ENCODE data around the gene RBP5. TPM values are rescaled to one million over a fixed set of nuclear protein-coding genes. Genes with fewer than 3 reads are reported as not detected.

RBP5 gene, protein sequence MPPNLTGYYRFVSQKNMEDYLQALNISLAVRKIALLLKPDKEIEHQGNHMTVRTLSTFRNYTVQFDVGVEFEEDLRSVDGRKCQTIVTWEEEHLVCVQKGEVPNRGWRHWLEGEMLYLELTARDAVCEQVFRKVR
- polyA plus RNA-seq (ENCODE audit: insufficient read length): 54.0 TPM
- long read RNA-seq, donor 1, transcript RBP5-201 (4 exons, 1,012 nt): major isoform, 13 of 90 reads
- long read RNA-seq, donor 1, partial matches to known transcripts: 74 of 90 reads
- long read RNA-seq, donor 1, other reads (novel, unspliced or antisense): 0 of 90 reads
- long read RNA-seq, donor 2, partial matches to known transcripts: 0 of 4 reads
- long read RNA-seq, donor 2, other reads (novel, unspliced or antisense): 0 of 4 reads
- long read RNA-seq, donor 3, transcript RBP5-201 (4 exons, 1,012 nt): major isoform, 9 of 9 reads
- long read RNA-seq, donor 3, partial matches to known transcripts: 0 of 9 reads
- long read RNA-seq, donor 3, other reads (novel, unspliced or antisense): 0 of 9 reads
- long read RNA-seq, donor 4, partial matches to known transcripts: 0 of 3 reads
- long read RNA-seq, donor 4, other reads (novel, unspliced or antisense): 0 of 3 reads
- long read RNA-seq, donor 5, transcript RBP5-201 (4 exons, 1,012 nt): major isoform, 11 of 13 reads
- long read RNA-seq, donor 5, partial matches to known transcripts: 0 of 13 reads
- long read RNA-seq, donor 5, other reads (novel, unspliced or antisense): 0 of 13 reads
- long read RNA-seq, donor 6, transcript RBP5-201 (4 exons, 1,012 nt): major isoform, 7 of 11 reads
- long read RNA-seq, donor 6, partial matches to known transcripts: 0 of 11 reads
- long read RNA-seq, donor 6, other reads (novel, unspliced or antisense): 0 of 11 reads
- long read RNA-seq, donor 7, transcript RBP5-201 (4 exons, 1,012 nt): major isoform, 10 of 16 reads
- long read RNA-seq, donor 7, partial matches to known transcripts: 5 of 16 reads
- long read RNA-seq, donor 7, other reads (novel, unspliced or antisense): 0 of 16 reads
- long read RNA-seq, donor 8, transcript RBP5-201 (4 exons, 1,012 nt): major isoform, 5 of 5 reads
- long read RNA-seq, donor 8, partial matches to known transcripts: 0 of 5 reads
- long read RNA-seq, donor 8, other reads (novel, unspliced or antisense): 0 of 5 reads

DNA sequence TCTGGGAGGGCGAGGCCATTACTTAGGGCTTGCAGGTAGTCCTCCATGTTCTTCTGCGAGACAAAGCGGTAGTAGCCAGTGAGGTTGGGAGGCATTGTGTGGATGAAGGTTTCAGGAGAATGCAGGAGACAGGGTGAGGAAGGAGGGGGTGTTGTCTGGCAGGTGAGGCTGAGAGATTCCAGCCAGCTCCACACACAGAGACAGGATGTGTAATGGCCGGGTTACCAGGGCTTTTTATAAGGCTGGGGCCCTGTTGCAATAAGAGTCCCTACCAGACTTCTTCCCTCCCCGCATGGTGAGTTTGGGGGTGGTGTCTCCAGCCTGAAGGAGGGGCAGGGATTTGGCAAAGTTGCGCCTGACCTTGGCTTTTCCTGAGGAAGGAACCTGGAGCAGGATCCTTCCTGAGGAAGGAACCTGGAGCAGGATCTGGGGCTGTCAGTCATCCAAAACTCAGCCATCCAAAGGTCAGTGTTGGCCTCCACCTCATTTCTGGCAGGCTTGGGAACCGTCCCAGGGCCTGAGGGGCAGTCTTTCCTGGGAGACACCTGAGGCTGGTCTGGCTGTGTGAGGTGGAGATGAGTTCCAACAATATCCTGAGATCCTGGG is at the start of gene RBP5:
Gene RBP5 (minus strand): TSS at position 209 of the 606 bp plus-strand sequence. CDS start 114 bp downstream, at position 95.
- no peak for DNase-seq

DNA sequence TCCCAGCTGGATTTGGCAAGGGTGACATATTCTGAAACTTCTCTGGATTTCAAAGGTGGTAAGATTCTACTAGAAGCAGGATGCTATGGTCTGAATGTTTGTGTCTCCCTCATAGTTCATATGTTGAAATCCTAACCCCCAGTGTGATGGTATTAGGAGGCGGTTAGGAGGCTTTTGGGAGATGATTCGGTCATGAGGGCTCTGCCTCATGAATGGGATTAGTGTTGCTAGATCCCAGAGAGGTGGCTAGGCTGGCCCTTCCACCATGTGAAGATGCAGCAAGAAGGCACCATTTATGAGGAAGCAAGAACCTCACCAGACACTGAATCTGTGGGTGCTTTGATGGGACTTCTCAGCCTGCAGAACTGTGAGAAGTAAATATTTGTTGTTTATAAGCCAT is 49.8 kb upstream of the RBP5 start:
- DNase-seq: no peak

DNA sequence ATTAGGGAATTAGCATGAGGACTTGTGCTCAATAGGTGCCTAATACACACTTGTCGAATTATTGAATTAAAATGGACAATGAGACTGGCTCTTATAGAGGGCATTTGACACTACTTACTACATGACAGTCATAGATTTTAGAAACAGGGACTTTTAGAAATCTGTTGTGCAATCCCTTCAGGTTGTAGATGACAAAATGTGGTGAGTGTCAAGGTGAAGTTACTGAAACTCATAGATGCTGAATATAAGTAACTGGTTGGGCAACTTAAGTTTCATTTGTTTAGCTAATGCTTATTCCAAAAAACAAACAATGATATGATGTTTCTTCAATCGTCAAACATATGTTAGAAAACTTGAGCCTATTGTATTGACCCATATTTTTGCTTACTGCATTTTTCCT is 47.9 kb upstream of the RBP5 start:
- DNase-seq: no peak

DNA sequence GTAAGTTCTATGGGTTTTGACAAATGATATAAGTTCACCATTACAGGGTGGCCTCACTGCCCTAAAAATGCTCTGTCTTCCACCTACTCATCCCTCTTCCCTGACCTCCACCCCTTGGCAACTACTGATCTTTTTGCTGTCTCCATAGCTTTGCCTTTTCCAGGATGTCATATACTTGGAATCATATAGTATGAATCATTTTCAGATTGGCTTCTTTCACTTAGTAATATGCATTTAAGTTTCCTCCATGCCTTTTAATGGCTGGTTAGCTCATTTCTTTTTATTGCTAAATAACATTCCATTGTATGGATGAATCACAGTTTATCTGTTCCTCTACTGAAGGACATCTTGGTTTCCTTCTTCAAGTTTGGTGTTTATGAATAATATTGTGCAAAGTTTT is 46.8 kb upstream of the RBP5 start:
- DNase-seq: no peak

DNA sequence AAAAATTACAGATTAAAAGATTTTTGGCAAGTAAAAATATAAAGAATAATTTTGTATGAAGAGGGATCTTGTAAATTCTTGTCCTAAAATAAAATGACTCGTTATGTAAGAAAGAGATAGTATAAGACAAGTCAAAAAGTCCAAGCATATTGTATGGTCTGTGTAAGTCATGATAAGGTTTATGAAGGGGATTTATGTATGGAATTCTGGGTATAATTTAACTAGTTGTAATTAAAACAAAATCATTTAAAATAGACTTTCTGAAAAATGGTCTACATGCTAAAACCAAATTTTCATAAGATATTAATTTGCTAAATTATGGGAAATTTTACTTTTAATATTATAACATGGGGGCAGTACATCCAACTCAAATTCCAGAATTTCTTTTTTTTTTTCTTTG is 43.2 kb upstream of the RBP5 start:
- DNase-seq: no peak

DNA sequence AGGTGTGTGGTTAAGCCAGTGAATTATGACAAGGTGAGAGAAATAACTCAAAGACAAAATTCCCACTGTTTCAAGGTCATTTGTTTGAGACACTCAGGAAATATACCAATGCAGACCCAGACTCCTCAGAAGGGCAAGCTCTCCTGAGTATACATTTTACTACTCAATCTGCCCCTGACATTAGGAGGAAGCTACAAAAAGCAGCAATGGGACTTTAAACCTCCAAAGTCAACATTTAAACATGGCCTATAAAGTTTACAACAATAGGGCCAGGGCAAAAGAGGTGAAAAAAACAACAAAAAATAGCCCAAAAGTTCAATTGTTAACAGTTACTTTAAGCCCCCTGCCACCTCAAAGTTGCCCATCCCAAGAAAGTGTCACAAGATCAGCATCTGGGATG is 41.3 kb upstream of the RBP5 start:
- no peak for DNase-seq

DNA sequence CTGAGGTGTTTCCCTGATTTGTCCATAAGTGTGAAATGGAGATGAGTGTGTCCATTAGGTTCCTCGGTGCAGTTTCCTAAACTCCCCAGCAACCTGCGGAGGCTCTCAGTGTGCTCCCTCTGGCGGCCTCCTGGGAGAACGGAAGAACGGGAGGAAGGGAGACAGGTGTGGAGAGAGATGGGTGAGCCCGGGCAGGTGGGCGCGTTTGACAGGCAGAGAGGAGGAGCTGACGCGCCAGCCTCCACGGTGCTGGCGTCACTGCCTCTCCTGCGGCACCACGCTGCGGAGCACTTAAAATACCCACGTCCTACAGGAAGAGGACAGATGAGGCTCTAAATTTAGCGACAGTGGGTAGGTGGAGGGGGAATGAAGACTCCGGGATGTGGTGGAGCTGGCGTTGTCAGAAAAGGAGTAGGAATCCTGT is 34.0 kb upstream of the RBP5 start:
- peak; percentile 38 for DNase-seq

DNA sequence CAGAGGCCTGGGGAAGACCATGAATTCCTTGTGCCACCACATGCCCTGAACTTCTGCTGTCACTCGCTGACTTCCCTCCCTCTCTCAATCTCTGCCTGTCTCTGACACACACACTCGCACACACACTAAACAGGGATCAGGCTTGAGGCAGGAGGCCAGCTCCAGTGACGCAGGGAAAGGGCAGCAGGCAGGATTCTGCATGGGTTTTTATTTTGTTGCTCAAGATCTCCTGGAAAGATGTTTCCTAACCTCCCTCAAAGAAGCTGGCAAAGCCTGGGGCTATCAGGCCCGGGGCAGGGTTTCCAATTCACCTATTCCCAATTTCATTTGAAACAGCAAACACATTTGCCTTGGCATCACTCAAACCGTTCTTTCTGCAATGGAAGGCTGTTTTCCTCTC is 33.1 kb upstream of the RBP5 start:
- no peak for DNase-seq

DNA sequence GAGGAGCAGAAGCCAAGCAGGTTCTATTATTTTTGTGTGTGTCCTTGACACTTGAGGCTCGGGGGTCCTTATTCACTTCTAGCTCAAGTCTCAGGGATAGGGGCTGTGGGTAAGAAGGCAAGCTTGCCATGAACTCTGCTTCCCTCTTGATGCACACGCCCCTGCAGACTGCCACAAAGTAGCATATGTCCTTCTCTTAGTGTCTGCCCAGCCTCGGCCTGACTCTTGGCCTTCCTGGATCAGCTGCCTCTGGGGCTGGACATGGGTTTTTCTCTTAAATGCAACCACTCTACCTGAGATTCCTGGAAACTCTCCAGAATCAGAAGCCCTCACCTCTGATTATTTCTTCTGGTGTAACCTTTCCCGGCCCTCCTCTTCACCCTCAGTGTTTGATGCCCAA is 32.6 kb upstream of the RBP5 start:
- no peak for DNase-seq

DNA sequence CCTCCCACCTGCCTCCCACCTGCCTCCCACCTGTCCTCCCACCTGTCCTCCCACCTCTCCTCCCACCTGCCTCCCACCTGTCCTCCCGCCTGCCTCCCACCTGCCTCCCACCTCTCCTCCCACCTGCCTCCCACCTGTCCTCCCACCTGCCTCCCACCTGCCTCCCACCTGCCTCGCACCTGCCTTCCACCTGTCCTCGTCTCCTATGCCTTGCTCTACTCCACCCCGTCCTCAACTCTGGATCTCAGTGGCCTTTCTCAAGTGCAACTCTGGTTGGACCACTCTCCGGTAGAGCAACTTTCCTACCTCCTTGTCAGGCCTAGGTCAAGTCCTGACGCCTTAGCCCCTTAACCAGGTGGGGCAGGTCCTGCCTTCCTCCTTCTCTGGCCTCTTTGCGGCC is 31.5 kb upstream of the RBP5 start:
- DNase-seq: no peak

DNA sequence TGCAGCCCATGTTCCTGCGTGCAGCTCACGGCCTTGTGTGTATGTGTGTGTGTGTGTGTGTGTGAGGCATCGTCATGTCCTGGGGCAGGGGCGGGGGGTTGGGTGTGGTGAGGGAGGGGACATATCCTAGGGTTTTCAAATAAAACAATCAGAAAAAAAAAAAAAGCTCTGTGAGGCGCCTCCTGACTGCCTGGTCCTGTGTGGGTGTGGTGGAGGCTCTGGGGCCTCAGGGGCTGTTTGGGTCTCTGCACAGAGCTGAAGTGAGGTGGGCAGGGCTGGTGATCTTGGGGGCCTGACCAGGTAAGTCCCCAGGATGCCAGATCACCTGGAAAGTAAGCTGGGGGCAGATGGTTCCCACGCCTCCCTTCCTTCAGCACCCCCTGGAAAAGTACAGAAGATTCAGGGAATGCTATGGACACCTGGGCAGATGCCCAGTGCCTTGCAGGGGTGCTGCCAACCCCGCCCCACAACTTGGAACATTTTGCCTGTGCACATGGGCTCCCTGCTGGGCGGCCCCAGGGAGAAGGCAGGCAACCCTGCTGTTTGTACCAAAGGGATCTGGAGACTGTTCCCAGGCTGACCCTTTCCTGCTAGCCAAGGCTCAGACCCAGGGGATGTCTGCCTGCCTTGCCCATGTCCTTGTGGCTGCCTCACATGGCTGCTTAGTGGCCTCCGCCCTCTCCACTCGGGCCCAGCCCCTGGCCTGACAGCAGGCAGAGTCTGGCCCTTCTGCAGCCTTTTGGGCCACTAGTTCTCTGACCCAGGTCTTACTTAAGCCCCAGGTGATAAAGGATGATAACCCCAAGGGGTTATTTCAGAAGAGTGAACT is 30.3 kb upstream of the RBP5 start:
- DNase-seq: no peak

- DNase-seq: no peak
Measured at GRCh38 chr12:7157391-7157790, 28.7 kb upstream of the RBP5 start.

- no peak for DNase-seq
Measured at GRCh38 chr12:7156259-7157197, 27.8 kb upstream of the RBP5 start.

DNA sequence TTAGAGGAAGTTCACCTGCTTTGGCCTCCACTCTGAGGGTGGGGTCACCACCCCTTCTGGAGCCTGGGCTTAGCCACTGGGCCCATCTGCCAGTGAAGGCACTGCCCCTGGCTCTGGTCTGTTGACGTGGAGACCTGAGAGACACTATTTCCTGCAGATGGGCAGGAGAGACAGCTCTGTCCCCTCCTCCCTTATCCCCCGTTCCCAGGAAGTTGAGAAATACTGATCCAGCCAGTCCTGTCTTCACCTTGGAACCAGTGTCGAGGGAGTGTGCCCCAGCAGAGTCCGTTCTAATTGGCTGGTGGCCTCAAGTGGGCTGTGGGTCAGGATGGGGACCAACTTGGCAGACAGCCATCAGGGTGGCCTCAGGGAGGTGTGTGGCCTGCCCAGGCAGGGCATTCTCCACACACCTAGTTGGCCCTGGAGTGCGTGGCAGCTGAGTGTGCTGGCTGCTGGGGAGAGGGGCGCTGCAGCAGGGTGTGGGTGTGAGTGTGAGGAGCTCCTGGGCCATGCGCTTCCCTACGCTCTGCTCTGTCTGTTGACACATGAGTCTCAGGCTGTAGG is 26.9 kb upstream of the RBP5 start:
- DNase-seq: no peak

GRCh38 chr12:7154901-7155470 is 26.3 kb upstream of the RBP5 start:
- no peak for DNase-seq

DNA sequence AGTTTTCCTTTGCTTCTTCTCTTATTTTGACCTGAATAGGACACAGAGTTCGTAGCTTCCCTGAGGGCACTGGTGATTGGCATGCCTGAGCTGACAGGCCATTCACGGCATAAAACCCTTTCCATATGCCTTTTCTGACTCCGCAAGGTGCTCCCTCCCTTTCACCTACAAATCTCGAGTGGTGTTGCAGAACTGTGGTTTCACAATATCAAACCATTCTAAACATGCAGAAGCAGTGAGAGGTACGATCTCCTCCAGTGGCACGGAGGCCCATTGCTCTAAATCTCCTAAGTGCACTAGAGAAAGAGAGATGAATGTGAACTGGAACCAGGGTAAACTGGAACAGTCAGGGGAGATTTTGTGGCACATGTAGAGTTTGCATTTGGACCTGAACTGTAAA is 25.4 kb upstream of the RBP5 start:
- no peak for DNase-seq

DNA sequence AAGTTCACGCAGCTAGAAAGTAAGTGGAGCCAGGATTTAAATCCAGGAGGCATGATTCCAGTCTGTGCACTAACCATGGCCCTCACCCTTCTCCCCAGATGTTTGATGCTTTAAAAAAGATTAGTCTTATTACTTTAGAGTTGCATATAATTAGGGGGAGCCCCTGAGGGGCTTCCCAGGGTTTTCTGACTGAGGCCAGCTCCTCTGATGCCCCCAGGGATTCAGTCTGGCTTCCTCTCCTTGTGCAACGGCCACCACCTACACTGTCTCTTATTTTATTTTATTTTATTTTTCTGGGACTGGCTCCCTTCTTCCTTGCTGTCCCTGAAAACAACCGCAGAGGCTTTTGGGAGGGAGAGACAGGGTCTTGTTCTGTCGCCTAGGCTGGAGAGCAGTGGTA is 24.1 kb upstream of the RBP5 start:
- no peak for DNase-seq

DNA sequence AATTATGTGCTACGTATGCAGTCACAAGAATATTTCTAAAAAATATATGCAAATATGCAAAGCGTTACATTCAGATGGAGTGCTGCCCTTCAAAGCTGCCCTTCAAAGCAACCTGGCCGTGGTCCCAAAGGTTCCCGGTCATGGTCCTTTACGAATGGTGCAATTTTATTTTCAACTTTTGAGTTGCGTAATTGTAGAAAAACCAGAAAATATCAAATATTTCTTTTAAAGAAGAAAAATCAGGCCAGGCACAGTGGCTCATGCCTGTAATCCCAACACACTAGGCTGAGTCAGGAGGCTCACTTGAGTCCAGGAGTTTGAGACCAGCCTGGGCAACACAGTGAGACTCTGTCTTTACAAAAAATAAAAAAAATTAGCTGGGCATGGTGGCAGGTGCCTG is 22.8 kb upstream of the RBP5 start:
- no peak for DNase-seq

DNA sequence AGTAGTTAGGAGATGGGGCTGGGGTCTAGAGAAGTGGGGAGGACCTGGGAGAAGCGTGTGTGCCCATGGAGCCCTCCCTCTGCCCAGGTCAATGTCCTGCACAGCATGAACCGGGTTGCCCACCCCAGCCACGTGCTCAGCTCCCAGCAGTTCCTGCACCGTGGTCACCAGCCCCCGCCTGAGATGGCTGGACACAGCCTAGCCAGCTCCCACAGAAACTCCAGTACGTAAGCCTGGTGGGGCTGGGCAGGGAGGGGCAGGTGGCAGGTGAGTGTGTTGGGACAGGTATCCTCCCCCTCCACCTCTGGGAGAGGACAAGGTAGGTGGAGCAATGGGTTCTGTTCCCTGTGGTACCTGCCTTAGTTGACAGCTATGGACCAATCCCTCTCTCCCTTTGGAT is 22.2 kb upstream of the RBP5 start:
- DNase-seq: no peak
